GM12875 (cell line): Measurements from ENCODE around the gene PARP14.

Source experiments
- H3K4me3 ChIP-seq: one replicate; pipeline ENCODE4 v1.5.1; 2011; ENCODE audit warnings: low read depth, low read length, control low read depth
- CTCF ChIP-seq: IDR thresholded peaks from 2 replicates; pipeline ENCODE4 v1.5.1; 2011; ENCODE audit warnings: low read depth, mild to moderate bottlenecking, control low read depth, inconsistent platforms, low read length, moderate library complexity, borderline replicate concordance; ENCODE audit not compliant: insufficient read depth

Gene PARP14

GRCh38 chr3:122774564-122774963, 93.9 kb downstream of the PARP14 start:
- TF ChIP-seq CTCF = no peak

DNA sequence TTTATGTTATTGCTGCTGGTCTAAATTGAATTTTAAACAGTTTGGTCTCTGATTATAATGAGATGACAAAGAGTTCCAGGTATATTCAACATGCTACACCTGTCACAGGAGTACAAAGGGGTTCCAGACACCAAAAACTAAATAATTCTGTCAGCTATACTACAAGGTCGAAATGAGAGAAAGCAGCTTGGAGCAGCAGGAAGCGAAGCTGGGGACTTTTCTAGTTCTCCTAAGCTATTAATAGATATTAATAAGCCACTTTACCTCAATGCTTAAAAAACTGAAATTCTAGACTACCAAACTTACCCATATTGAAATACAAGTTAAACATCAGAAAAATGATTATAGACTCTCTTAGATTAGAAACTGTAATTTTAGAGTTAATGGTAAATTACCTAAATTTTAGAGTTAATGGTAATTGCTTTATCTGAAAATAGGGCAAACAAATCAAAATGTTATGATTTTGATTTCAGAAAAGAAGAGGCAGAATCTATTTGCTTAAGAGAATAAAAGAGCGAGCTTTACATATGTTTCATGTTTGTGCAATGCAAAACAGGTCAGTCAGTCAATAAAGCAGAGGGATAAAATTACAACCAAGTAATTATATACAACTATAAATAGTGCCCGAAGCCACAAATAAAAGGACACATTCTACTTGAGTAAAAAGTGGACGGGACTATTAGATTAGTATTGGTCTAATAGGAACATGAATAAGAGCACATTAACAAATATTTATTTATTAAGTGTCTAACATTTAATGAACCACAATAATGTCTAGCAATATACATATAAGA, 96.2 kb downstream of the PARP14 start:
- TF ChIP-seq CTCF = no peak
- H3K4me3 ChIP-seq = no peak overlapping the region

More at GRCh38 chr3:122774564-122774963, 93.9 kb downstream of the PARP14 start:
- H3K4me3 ChIP-seq = no peak overlapping the region

DNA sequence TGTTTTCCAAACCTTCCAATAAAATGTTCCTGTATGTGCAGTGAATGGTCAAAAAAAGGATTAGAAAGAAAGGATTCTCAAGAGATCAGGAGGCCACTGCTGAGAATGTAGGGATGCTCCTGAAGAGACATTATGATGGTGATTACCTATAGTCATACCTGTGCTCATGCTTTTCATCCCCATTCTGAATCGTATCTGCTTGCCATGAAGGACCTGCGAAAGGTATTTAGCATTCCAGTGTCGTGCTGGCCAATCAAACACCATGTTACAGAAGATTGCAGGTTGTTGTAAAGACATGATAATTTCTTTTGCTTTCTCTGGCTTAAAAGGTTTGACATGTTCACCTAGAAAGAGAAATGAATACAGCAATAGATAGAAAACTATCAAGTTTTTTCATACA, 96.9 kb downstream of the PARP14 start:
- H3K4me3 ChIP-seq = no peak overlapping the region
- no peak for TF ChIP-seq CTCF
